ENCODE data around the gene AATF.

AATF gene

DNA sequence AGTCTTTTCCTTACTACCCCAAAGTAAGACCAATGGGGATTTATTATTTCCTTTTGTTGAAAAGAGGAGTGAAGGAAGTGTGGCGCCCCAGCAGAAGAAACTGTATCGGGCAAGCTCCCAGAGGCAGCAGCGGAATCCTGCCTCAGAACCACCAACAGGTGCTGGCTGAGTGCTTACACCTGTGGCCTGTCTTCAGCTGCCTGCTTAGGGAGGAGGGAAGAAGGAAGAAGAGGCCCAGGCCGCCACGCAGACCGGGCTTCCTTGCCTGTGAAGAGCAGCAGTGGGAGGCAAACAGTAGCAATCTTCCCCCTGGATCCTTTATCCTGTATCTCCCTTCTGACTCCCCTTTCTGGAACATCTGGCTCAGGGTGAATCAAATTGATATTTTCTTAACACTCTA lies 134.7 kb downstream of the AATF start:
- Histone ChIP-seq H3K27me3 (ENCODE audit: insufficient read depth, insufficient read length) (no peaks in the 10 kb centered on the region), H3K4me1 (ENCODE audit: insufficient read depth, insufficient read length) (no peaks in the 10 kb centered on the region), H3K9me3 (ENCODE audit: insufficient read depth, low read length) (peaks cover 9% of the 10 kb centered on the region; the same call in 1 of the 2 replicates), H3K4me3 (ENCODE audit: insufficient read length, low read depth) (no peak overlapping the region), H3K9ac (ENCODE audit: insufficient read length, low read depth) (no peak overlapping the region), H3K36me3 (ENCODE audit: insufficient read depth, insufficient read length, low read length) (peaks cover 27% of the 10 kb centered on the region)
- TF ChIP-seq ZNF274 (IDR thresholded peaks at IDR 0.05; ENCODE audit: low read depth, low read length) (no peak), SUZ12 (IDR thresholded peaks at IDR 0.05; ENCODE audit: extremely low read depth, insufficient read depth, insufficient read length) (no peak), YY1 (IDR thresholded peaks at IDR 0.05; ENCODE audit: insufficient read depth, insufficient read length) (no peak)
- no peak for DNase-seq (ENCODE audit: low read depth, low spot score)

DNA sequence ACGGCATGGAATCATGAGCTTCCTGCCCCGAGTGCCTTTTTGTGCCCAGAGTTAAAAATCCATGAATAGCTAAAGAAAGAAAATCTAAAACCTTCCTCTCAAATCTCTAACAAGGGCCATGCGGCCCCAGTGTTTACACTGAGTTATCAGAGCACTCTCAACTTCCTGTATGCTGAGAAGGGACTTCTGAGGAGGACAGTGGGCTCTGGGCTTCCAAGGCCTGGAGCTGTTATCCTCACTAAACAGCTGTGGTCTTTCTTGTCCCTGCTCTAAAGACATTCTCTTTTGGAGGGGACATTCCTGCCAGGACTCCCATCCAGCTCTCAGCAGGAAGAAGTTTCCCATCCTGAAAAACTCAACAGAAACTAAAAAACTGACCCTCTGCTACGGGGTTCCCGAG lies 135.6 kb downstream of the AATF start:
- H3K4me3 ChIP-seq (ENCODE audit: insufficient read length, low read depth), result no peak overlapping the region
- no peak for DNase-seq (ENCODE audit: low read depth, low spot score)
- H3K9ac ChIP-seq (ENCODE audit: insufficient read length, low read depth), result no peak overlapping the region
- no peaks in the 10 kb centered on the region for H3K4me1 ChIP-seq (ENCODE audit: insufficient read depth, insufficient read length)
- peaks cover 36% of the 10 kb centered on the region for H3K36me3 ChIP-seq (ENCODE audit: insufficient read depth, insufficient read length, low read length)
- TF ChIP-seq ZNF274 (IDR thresholded peaks at IDR 0.05; ENCODE audit: low read depth, low read length), result no peak
- TF ChIP-seq SUZ12 (IDR thresholded peaks at IDR 0.05; ENCODE audit: extremely low read depth, insufficient read depth, insufficient read length), result no peak
- no peak for TF ChIP-seq YY1 (IDR thresholded peaks at IDR 0.05; ENCODE audit: insufficient read depth, insufficient read length)
- H3K27me3 ChIP-seq (ENCODE audit: insufficient read depth, insufficient read length), result no peaks in the 10 kb centered on the region
- H3K9me3 ChIP-seq (ENCODE audit: insufficient read depth, low read length), result 0 out of 2 replicates have a peak, but pooled peaks cover 2% of the 10 kb centered on the region

DNA sequence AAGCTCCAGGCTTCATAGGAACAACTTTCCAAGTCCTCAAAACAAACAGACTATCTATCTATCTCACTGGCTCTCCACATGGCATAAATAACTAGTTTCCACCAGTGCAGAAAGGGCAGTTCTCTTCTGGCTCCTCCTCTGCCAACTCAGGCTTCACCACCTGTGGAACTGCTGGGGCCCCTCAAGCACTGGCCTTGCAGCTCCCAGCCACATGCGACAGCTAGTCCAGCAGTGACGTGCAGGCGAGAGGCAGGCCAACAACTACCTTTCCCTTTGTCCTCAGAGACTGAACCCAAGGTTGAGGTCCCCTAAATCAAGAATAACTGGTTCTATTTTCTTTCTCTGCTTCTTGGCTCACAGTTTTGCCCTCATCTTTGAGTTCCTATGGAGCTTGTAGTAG lies 137.6 kb downstream of the AATF start:
- TF ChIP-seq SUZ12 (IDR thresholded peaks at IDR 0.05; ENCODE audit: extremely low read depth, insufficient read depth, insufficient read length) (no peak), YY1 (IDR thresholded peaks at IDR 0.05; ENCODE audit: insufficient read depth, insufficient read length) (no peak), ZNF274 (IDR thresholded peaks at IDR 0.05; ENCODE audit: low read depth, low read length) (no peak)
- no peaks in the 10 kb centered on the region for H3K27me3 ChIP-seq (ENCODE audit: insufficient read depth, insufficient read length)
- H3K9ac ChIP-seq (ENCODE audit: insufficient read length, low read depth), result no peak overlapping the region
- H3K36me3 ChIP-seq (ENCODE audit: insufficient read depth, insufficient read length, low read length), result peaks cover 41% of the 10 kb centered on the region
- DNase-seq (ENCODE audit: low read depth, low spot score), result no peak
- no peaks in the 10 kb centered on the region for H3K4me1 ChIP-seq (ENCODE audit: insufficient read depth, insufficient read length)
- no peaks in the 10 kb centered on the region for H3K9me3 ChIP-seq (ENCODE audit: insufficient read depth, low read length)
- no peak overlapping the region for H3K4me3 ChIP-seq (ENCODE audit: insufficient read length, low read depth)

DNA sequence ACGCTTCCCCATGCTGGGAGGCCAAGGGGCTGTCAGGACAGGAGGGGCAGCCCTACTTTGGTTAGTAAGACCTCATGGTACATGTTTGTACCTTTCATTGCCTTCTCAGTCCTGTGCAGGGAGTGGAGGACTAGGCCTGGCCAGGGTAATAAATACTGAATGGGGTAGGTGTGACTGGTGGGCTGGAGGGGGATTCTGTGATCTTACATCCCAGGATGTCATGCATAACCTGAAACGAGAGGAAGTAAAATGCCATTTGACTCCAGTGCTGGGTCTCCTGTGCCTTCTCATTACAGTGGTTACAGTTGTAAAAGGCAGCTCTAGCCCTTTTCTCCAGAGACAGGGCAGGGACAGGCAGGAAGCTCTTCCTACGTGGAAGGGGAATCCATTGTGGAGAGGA lies 138.2 kb downstream of the AATF start:
- TF ChIP-seq YY1 (IDR thresholded peaks at IDR 0.05; ENCODE audit: insufficient read depth, insufficient read length) (no peak), ZNF274 (IDR thresholded peaks at IDR 0.05; ENCODE audit: low read depth, low read length) (no peak), SUZ12 (IDR thresholded peaks at IDR 0.05; ENCODE audit: extremely low read depth, insufficient read depth, insufficient read length) (no peak)
- no peaks in the 10 kb centered on the region for H3K4me1 ChIP-seq (ENCODE audit: insufficient read depth, insufficient read length)
- H3K27me3 ChIP-seq (ENCODE audit: insufficient read depth, insufficient read length), result no peaks in the 10 kb centered on the region
- no peaks in the 10 kb centered on the region for H3K9me3 ChIP-seq (ENCODE audit: insufficient read depth, low read length)
- no peak overlapping the region for H3K9ac ChIP-seq (ENCODE audit: insufficient read length, low read depth)
- DNase-seq (ENCODE audit: low read depth, low spot score), result no peak
- H3K4me3 ChIP-seq (ENCODE audit: insufficient read length, low read depth), result no peak overlapping the region
- peaks cover 45% of the 10 kb centered on the region for H3K36me3 ChIP-seq (ENCODE audit: insufficient read depth, insufficient read length, low read length)

DNA sequence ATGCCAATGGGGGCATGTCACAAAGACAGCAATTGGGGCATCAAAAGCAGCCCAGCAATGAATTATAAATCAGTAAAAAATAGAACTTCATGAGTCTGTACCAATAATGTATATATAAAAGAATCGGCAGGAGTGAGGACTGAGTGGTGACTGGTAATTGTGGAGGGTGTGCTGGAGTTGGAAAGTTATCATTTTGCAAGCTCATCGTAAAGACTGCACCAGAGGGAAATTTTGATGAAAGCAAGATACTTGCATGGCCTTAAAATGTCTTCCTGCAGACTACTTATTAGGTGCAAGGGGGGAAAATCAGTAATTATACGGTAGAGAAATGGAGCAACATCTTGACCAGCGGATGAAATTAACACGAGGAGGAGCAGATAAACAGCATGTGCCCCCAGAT lies 138.9 kb downstream of the AATF start:
- H3K9ac ChIP-seq (ENCODE audit: insufficient read length, low read depth), result no peak overlapping the region
- peaks cover 45% of the 10 kb centered on the region for H3K36me3 ChIP-seq (ENCODE audit: insufficient read depth, insufficient read length, low read length)
- no peak for DNase-seq (ENCODE audit: low read depth, low spot score)
- H3K4me3 ChIP-seq (ENCODE audit: insufficient read length, low read depth), result no peak overlapping the region
- no peaks in the 10 kb centered on the region for H3K4me1 ChIP-seq (ENCODE audit: insufficient read depth, insufficient read length)
- H3K27me3 ChIP-seq (ENCODE audit: insufficient read depth, insufficient read length), result no peaks in the 10 kb centered on the region
- TF ChIP-seq SUZ12 (IDR thresholded peaks at IDR 0.05; ENCODE audit: extremely low read depth, insufficient read depth, insufficient read length) (no peak), ZNF274 (IDR thresholded peaks at IDR 0.05; ENCODE audit: low read depth, low read length) (no peak), YY1 (IDR thresholded peaks at IDR 0.05; ENCODE audit: insufficient read depth, insufficient read length) (no peak)
- no peaks in the 10 kb centered on the region for H3K9me3 ChIP-seq (ENCODE audit: insufficient read depth, low read length)

DNA sequence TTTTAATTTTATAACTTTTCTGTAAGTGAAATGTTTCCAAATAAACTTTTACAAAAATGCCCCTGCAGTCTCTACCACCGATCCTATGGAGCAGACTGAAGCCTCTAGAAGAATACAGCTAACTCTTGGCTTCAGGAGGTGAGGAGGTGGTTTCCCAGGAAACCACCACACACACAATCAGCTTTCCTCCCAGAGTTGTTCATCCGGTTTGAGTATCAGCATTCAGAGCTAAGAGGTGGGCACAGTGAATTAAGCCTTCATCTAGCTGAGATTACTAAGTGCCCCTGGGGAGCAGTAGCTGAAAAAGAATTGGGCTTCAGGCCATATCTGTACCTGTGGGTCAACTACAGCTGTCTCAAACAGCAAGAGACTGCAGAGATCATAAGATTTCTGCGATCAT lies 139.7 kb downstream of the AATF start:
- no peaks in the 10 kb centered on the region for H3K9me3 ChIP-seq (ENCODE audit: insufficient read depth, low read length)
- no peak overlapping the region for H3K4me3 ChIP-seq (ENCODE audit: insufficient read length, low read depth)
- TF ChIP-seq SUZ12 (IDR thresholded peaks at IDR 0.05; ENCODE audit: extremely low read depth, insufficient read depth, insufficient read length) (no peak), ZNF274 (IDR thresholded peaks at IDR 0.05; ENCODE audit: low read depth, low read length) (no peak), YY1 (IDR thresholded peaks at IDR 0.05; ENCODE audit: insufficient read depth, insufficient read length) (no peak)
- H3K9ac ChIP-seq (ENCODE audit: insufficient read length, low read depth), result no peak overlapping the region
- no peak for DNase-seq (ENCODE audit: low read depth, low spot score)
- peaks cover 48% of the 10 kb centered on the region for H3K36me3 ChIP-seq (ENCODE audit: insufficient read depth, insufficient read length, low read length)
- H3K4me1 ChIP-seq (ENCODE audit: insufficient read depth, insufficient read length), result no peaks in the 10 kb centered on the region
- H3K27me3 ChIP-seq (ENCODE audit: insufficient read depth, insufficient read length), result no peaks in the 10 kb centered on the region

DNA sequence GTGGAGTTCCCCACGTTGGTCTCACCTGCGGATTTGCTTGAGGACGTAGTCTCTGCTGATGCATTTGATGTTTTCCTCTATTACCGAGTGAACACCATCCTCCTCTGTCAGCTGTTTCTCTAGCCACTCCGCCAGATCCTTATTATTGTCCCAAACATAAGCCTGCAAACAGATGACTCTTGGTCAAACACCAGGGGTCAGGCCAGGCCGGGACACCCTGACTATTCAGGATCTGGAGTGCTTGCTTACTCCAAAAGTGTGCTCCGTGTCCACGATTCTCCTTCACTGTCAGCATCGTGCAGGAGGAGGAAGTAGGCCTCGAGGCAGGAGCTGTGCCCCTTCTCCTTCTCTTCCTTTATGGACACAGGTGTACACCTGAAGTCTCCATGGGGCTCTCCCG lies 140.2 kb downstream of the AATF start:
- no peak for TF ChIP-seq ZNF274 (IDR thresholded peaks at IDR 0.05; ENCODE audit: low read depth, low read length)
- no peak for TF ChIP-seq YY1 (IDR thresholded peaks at IDR 0.05; ENCODE audit: insufficient read depth, insufficient read length)
- TF ChIP-seq SUZ12 (IDR thresholded peaks at IDR 0.05; ENCODE audit: extremely low read depth, insufficient read depth, insufficient read length), result no peak
- Histone ChIP-seq H3K4me1 (ENCODE audit: insufficient read depth, insufficient read length) (no peaks in the 10 kb centered on the region), H3K9me3 (ENCODE audit: insufficient read depth, low read length) (no peaks in the 10 kb centered on the region), H3K4me3 (ENCODE audit: insufficient read length, low read depth) (no peak overlapping the region), H3K36me3 (ENCODE audit: insufficient read depth, insufficient read length, low read length) (peaks cover 52% of the 10 kb centered on the region), H3K9ac (ENCODE audit: insufficient read length, low read depth) (no peak overlapping the region), H3K27me3 (ENCODE audit: insufficient read depth, insufficient read length) (no peaks in the 10 kb centered on the region)
- no peak for DNase-seq (ENCODE audit: low read depth, low spot score)
